HEK293 (cell line): ENCODE measurements around the gene SMIM44.
A peak's percentile ranks its signal among the peaks of the same experiment; 100 is the strongest.

ENCODE experiments used
- GFI1B ChIP-seq: fragments of 450-650 bp; formaldehyde crosslinking; IDR thresholded peaks from 2 replicates; pipeline ENCODE4 v1.5.1; 2016; ENCODE audit warnings: missing biosample characterization, missing genetic modification characterization
- KLF7 ChIP-seq: fragments of 450-650 bp; formaldehyde crosslinking; IDR thresholded peaks from 2 replicates; pipeline ENCODE4 v1.5.1; 2016; ENCODE audit warnings: missing biosample characterization, missing genetic modification characterization, borderline replicate concordance
- SCRT1 ChIP-seq: fragments of 450-650 bp; formaldehyde crosslinking; IDR thresholded peaks from 2 replicates; pipeline ENCODE4 v1.5.1; 2016; ENCODE audit warnings: missing biosample characterization, missing genetic modification characterization, borderline replicate concordance
- ZEB2 ChIP-seq: fragments of 450-650 bp; formaldehyde crosslinking; IDR thresholded peaks from 2 replicates; pipeline ENCODE4 v1.5.1; 2016; ENCODE audit warnings: missing biosample characterization, missing genetic modification characterization
- ZFP41 ChIP-seq: fragments of 450-650 bp; formaldehyde crosslinking; IDR thresholded peaks from 2 replicates; pipeline ENCODE4 v1.5.1; 2016; ENCODE audit warnings: missing biosample characterization, missing genetic modification characterization, borderline replicate concordance
- ZNF114 ChIP-seq: fragments of 450-650 bp; formaldehyde crosslinking; IDR thresholded peaks from 2 replicates; pipeline ENCODE4 v1.5.0; 2017; ENCODE audit warnings: missing biosample characterization, missing genetic modification characterization
- ZNF16 ChIP-seq: fragments of 450-650 bp; formaldehyde crosslinking; IDR thresholded peaks from 2 replicates; pipeline ENCODE4 v1.5.1; 2016; ENCODE audit warnings: low read depth, missing biosample characterization, missing genetic modification characterization
- ZNF169 ChIP-seq: fragments of 450-650 bp; formaldehyde crosslinking; IDR thresholded peaks from 2 replicates; pipeline ENCODE4 v1.5.1; 2016; ENCODE audit warnings: missing biosample characterization, missing genetic modification characterization
- ZNF2 ChIP-seq: fragments of 450-650 bp; formaldehyde crosslinking; IDR thresholded peaks from 2 replicates; pipeline ENCODE4 v1.5.1; 2016; ENCODE audit warnings: missing biosample characterization, missing genetic modification characterization
- ZNF221 ChIP-seq: fragments of 450-650 bp; formaldehyde crosslinking; IDR thresholded peaks from 2 replicates; pipeline ENCODE4 v1.5.1; 2017; ENCODE audit warnings: missing biosample characterization, missing genetic modification characterization, borderline replicate concordance
- ZNF223 ChIP-seq: fragments of 450-650 bp; formaldehyde crosslinking; IDR thresholded peaks from 2 replicates; pipeline ENCODE4 v1.5.1; 2016; ENCODE audit warnings: missing biosample characterization, missing genetic modification characterization
- ZNF274 ChIP-seq, 2 experiments: fragments of 200-500 bp in 1 of 2; fragments of 450-650 bp in 1 of 2; sonication (Bioruptor generic) in 1 of 2; formaldehyde crosslinking in 1 of 2; IDR thresholded peaks; 2 replicates each; pipeline versions ENCODE4 v1.5.1 to v1.6.1; 2014 to 2016; ENCODE audit warnings: borderline replicate concordance in 1 of 2, inconsistent platforms in 1 of 2, low read length in 1 of 2, missing biosample characterization in 1 of 2, missing genetic modification characterization in 1 of 2
- ZNF394 ChIP-seq: fragments of 450-650 bp; formaldehyde crosslinking; IDR thresholded peaks from 2 replicates; pipeline ENCODE4 v1.5.1; 2016; ENCODE audit warnings: missing biosample characterization, missing genetic modification characterization, mild to moderate bottlenecking, moderate library complexity, borderline replicate concordance
- ZNF426 ChIP-seq: fragments of 450-650 bp; formaldehyde crosslinking; IDR thresholded peaks from 2 replicates; pipeline ENCODE4 v1.5.1; 2017; ENCODE audit warnings: missing biosample characterization, missing genetic modification characterization, mild to moderate bottlenecking, inconsistent platforms, moderate library complexity
- ZNF521 ChIP-seq: fragments of 450-650 bp; formaldehyde crosslinking; IDR thresholded peaks from 2 replicates; pipeline ENCODE4 v1.5.1; 2017; ENCODE audit warnings: missing biosample characterization, mild to moderate bottlenecking, missing genetic modification characterization
- ZNF549 ChIP-seq: fragments of 450-650 bp; IDR thresholded peaks from 2 replicates; pipeline ENCODE4 v1.5.1; 2018; ENCODE audit warnings: missing biosample characterization, missing genetic modification characterization, mild to moderate bottlenecking, inconsistent platforms, moderate library complexity
- ZNF610 ChIP-seq: fragments of 450-650 bp; formaldehyde crosslinking; IDR thresholded peaks from 2 replicates; pipeline ENCODE4 v1.5.1; 2016; ENCODE audit warnings: missing biosample characterization, missing genetic modification characterization, borderline replicate concordance
- ZNF624 ChIP-seq: fragments of 450-650 bp; formaldehyde crosslinking; IDR thresholded peaks from 2 replicates; pipeline ENCODE4 v1.5.1; 2017; ENCODE audit warnings: missing biosample characterization, missing genetic modification characterization
- ZNF660 ChIP-seq: fragments of 450-650 bp; IDR thresholded peaks from 2 replicates; pipeline ENCODE4 v1.5.1; 2018; ENCODE audit warnings: missing biosample characterization, mild to moderate bottlenecking, missing genetic modification characterization
- ZNF776 ChIP-seq: fragments of 450-650 bp; formaldehyde crosslinking; IDR thresholded peaks from 2 replicates; pipeline ENCODE4 v1.5.0; 2017; ENCODE audit warnings: missing biosample characterization, missing genetic modification characterization, borderline replicate concordance
- ZNF837 ChIP-seq: fragments of 450-650 bp; formaldehyde crosslinking; IDR thresholded peaks from 2 replicates; pipeline ENCODE4 v1.5.1; 2016; ENCODE audit warnings: missing biosample characterization, missing genetic modification characterization
- TF ChIP-seq, protein P1 (sequence below): fragments of 450-650 bp; formaldehyde crosslinking; IDR thresholded peaks from 2 replicates; pipeline ENCODE4 v1.5.1; 2017; ENCODE audit warnings: missing biosample characterization, missing genetic modification characterization
- TF ChIP-seq, protein P2 (sequence below): fragments of 450-650 bp; formaldehyde crosslinking; IDR thresholded peaks from 2 replicates; pipeline ENCODE4 v1.5.1; 2016; ENCODE audit warnings: missing biosample characterization, missing genetic modification characterization
- TF ChIP-seq, protein P3 (sequence below): fragments of 450-650 bp; IDR thresholded peaks from 2 replicates; pipeline ENCODE4 v1.5.1; 2018; ENCODE audit warnings: missing biosample characterization, mild to moderate bottlenecking, missing genetic modification characterization
- TF ChIP-seq, protein P4 (sequence below): fragments of 450-650 bp; formaldehyde crosslinking; IDR thresholded peaks from 2 replicates; pipeline ENCODE4 v1.5.1; 2016; ENCODE audit warnings: missing biosample characterization, missing genetic modification characterization
- TF ChIP-seq, protein P5 (sequence below): fragments of 450-650 bp; formaldehyde crosslinking; IDR thresholded peaks from 2 replicates; pipeline ENCODE4 v1.5.1; 2016; ENCODE audit warnings: missing biosample characterization, missing genetic modification characterization
- TF ChIP-seq, protein P6 (sequence below): fragments of 450-650 bp; formaldehyde crosslinking; IDR thresholded peaks from 2 replicates; pipeline ENCODE4 v1.5.1; 2016; ENCODE audit warnings: missing biosample characterization, missing genetic modification characterization

SMIM44 gene

DNA sequence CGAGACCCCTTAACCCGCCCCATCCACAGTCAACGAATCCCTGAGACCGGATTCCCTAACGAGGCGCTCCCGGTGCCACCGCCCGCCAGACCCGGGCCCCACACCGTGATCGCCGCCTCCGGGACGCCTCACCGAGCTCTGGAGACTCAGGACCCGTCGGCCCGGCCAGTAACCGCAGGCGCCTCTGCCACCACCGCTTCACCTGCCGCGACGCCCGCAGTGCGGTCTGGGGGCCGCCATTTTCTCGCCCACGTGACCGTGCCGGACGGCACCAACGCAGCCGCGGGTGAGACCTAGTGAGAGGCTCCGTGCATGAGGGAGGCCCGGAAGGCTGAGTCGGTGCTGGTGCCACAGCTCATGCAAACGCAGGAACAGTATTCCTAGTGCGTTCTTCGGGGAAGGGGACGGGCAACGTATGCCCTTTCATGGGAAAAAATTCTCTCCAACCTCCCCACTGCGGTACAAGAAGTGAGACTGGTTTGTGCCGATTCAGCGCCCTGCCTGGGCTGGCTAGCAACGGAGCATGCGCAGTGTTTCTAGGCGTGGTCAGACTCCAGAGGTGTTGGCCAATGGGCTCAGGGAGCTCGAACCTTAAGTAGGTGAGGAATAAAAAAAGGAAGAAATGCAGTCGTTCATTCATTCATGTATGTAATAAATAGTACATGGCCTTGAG is 17.3 kb upstream of the SMIM44 start, which contains the start of gene DOHH (continued):
- TF ChIP-seq, protein P1, sequence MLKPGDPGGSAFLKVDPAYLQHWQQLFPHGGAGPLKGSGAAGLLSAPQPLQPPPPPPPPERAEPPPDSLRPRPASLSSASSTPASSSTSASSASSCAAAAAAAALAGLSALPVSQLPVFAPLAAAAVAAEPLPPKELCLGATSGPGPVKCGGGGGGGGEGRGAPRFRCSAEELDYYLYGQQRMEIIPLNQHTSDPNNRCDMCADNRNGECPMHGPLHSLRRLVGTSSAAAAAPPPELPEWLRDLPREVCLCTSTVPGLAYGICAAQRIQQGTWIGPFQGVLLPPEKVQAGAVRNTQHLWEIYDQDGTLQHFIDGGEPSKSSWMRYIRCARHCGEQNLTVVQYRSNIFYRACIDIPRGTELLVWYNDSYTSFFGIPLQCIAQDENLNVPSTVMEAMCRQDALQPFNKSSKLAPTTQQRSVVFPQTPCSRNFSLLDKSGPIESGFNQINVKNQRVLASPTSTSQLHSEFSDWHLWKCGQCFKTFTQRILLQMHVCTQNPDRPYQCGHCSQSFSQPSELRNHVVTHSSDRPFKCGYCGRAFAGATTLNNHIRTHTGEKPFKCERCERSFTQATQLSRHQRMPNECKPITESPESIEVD (tag by site-specific recombination), result no peak
- TF ChIP-seq ZNF2, result peak; percentile 93
- TF ChIP-seq ZNF223 (tag by site-specific recombination), result no peak
- no peak for TF ChIP-seq ZNF114 (tag by site-specific recombination)
- TF ChIP-seq KLF7, result peak; percentile 56; the same call in 1 of the 2 replicates
- TF ChIP-seq GFI1B (tag by site-specific recombination), result no peak
- TF ChIP-seq ZNF624 (tag by site-specific recombination), result no peak
- no peak for TF ChIP-seq ZNF221 (tag by site-specific recombination)
- TF ChIP-seq, protein P2, sequence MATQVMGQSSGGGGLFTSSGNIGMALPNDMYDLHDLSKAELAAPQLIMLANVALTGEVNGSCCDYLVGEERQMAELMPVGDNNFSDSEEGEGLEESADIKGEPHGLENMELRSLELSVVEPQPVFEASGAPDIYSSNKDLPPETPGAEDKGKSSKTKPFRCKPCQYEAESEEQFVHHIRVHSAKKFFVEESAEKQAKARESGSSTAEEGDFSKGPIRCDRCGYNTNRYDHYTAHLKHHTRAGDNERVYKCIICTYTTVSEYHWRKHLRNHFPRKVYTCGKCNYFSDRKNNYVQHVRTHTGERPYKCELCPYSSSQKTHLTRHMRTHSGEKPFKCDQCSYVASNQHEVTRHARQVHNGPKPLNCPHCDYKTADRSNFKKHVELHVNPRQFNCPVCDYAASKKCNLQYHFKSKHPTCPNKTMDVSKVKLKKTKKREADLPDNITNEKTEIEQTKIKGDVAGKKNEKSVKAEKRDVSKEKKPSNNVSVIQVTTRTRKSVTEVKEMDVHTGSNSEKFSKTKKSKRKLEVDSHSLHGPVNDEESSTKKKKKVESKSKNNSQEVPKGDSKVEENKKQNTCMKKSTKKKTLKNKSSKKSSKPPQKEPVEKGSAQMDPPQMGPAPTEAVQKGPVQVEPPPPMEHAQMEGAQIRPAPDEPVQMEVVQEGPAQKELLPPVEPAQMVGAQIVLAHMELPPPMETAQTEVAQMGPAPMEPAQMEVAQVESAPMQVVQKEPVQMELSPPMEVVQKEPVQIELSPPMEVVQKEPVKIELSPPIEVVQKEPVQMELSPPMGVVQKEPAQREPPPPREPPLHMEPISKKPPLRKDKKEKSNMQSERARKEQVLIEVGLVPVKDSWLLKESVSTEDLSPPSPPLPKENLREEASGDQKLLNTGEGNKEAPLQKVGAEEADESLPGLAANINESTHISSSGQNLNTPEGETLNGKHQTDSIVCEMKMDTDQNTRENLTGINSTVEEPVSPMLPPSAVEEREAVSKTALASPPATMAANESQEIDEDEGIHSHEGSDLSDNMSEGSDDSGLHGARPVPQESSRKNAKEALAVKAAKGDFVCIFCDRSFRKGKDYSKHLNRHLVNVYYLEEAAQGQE (tag by site-specific recombination), result peak; percentile 37; the same call in 1 of the 2 replicates
- TF ChIP-seq, protein P3, sequence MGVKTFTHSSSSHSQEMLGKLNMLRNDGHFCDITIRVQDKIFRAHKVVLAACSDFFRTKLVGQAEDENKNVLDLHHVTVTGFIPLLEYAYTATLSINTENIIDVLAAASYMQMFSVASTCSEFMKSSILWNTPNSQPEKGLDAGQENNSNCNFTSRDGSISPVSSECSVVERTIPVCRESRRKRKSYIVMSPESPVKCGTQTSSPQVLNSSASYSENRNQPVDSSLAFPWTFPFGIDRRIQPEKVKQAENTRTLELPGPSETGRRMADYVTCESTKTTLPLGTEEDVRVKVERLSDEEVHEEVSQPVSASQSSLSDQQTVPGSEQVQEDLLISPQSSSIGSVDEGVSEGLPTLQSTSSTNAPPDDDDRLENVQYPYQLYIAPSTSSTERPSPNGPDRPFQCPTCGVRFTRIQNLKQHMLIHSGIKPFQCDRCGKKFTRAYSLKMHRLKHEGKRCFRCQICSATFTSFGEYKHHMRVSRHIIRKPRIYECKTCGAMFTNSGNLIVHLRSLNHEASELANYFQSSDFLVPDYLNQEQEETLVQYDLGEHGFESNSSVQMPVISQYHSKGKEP, result no peak
- TF ChIP-seq, protein P4, sequence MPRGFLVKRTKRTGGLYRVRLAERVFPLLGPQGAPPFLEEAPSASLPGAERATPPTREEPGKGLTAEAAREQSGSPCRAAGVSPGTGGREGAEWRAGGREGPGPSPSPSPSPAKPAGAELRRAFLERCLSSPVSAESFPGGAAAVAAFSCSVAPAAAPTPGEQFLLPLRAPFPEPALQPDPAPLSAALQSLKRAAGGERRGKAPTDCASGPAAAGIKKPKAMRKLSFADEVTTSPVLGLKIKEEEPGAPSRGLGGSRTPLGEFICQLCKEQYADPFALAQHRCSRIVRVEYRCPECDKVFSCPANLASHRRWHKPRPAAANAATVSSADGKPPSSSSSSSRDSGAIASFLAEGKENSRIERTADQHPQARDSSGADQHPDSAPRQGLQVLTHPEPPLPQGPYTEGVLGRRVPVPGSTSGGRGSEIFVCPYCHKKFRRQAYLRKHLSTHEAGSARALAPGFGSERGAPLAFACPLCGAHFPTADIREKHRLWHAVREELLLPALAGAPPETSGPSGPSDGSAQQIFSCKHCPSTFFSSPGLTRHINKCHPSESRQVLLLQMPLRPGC (tag by site-specific recombination), result no peak
- TF ChIP-seq SCRT1, result no peak
- no peak for TF ChIP-seq ZNF549 (tag by site-specific recombination)
- TF ChIP-seq ZNF610 (tag by site-specific recombination), result no peak
- no peak for TF ChIP-seq ZNF837 (tag by site-specific recombination)
- no peak for TF ChIP-seq ZNF16 (tag by site-specific recombination)
- 0 out of 2 replicates have a peak, but pooled peaks have one; percentile 75 for TF ChIP-seq ZNF660
- TF ChIP-seq, protein P5, sequence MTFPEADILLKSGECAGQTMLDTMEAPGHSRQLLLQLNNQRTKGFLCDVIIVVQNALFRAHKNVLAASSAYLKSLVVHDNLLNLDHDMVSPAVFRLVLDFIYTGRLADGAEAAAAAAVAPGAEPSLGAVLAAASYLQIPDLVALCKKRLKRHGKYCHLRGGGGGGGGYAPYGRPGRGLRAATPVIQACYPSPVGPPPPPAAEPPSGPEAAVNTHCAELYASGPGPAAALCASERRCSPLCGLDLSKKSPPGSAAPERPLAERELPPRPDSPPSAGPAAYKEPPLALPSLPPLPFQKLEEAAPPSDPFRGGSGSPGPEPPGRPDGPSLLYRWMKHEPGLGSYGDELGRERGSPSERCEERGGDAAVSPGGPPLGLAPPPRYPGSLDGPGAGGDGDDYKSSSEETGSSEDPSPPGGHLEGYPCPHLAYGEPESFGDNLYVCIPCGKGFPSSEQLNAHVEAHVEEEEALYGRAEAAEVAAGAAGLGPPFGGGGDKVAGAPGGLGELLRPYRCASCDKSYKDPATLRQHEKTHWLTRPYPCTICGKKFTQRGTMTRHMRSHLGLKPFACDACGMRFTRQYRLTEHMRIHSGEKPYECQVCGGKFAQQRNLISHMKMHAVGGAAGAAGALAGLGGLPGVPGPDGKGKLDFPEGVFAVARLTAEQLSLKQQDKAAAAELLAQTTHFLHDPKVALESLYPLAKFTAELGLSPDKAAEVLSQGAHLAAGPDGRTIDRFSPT, result no peak
- TF ChIP-seq ZNF776 (tag by site-specific recombination), result no peak
- TF ChIP-seq ZNF169 (tag by site-specific recombination), result peak; percentile 88
- no peak for TF ChIP-seq ZNF274 (IDR thresholded peaks at IDR 0.05; ENCODE audit: low read length)
- TF ChIP-seq ZNF274 (tag by site-specific recombination; IDR thresholded peaks at IDR 0.05; ENCODE audit: borderline replicate concordance), result no peak
- no peak for TF ChIP-seq ZNF521 (tag by site-specific recombination)
- TF ChIP-seq ZNF426, result no peak
- TF ChIP-seq, protein P6, sequence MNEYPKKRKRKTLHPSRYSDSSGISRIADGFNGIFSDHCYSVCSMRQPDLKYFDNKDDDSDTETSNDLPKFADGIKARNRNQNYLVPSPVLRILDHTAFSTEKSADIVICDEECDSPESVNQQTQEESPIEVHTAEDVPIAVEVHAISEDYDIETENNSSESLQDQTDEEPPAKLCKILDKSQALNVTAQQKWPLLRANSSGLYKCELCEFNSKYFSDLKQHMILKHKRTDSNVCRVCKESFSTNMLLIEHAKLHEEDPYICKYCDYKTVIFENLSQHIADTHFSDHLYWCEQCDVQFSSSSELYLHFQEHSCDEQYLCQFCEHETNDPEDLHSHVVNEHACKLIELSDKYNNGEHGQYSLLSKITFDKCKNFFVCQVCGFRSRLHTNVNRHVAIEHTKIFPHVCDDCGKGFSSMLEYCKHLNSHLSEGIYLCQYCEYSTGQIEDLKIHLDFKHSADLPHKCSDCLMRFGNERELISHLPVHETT (tag by site-specific recombination), result peak; percentile 87
- TF ChIP-seq ZFP41 (tag by site-specific recombination), result no peak
- peak; percentile 64 for TF ChIP-seq ZNF394
- peak; percentile 79 for TF ChIP-seq ZEB2 (tag by site-specific recombination)
